ENCODE data around the gene CHST2.
A peak's percentile ranks its signal among the peaks of the same experiment; 100 is the strongest.
"Not testable (repeated sequence)": the region's sequence is repeated elsewhere in the genome, so short reads cannot be mapped to it uniquely, and the experiment has no call there.

The CHST2 gene

GRCh38 chr3:143165211-143165610 is 45.6 kb downstream of the CHST2 start:
- no peak for FAIRE-seq
- DNase-seq (ENCODE audit: insufficient read length, low spot score) = no peak

DNA sequence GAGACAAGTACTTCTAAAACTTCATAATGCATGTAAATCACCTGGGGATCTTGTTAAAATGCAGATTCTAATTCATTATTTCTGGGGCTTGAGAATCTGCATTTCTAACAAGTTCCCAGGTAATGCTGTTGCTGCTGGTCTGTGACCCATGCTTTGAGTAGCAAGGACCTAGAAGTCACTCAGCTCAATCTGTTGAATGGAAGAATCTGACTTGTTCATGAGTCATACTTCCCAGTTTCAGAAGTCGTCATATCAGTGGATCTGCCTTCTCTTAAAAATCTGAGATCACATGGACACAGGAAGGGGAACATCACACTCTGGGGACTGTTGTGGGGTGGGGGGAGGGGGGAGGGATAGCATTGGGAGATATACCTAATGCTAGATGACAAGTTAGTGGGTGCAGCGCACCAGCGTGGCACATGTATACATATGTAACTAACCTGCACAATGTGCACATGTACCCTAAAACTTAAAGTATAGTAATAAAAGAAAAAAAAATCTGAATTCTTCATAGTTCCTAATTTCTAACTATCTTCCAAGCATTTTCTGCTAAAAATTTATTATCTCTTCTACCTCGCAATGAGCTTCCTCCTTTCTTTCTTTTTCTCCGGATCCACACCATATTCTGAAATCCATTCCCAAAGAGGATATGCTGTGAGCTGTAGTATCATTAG is 46.2 kb downstream of the CHST2 start:
- not testable (repeated sequence) for DNase-seq (ENCODE audit: insufficient read length, low spot score)
- FAIRE-seq = peak; percentile 70

- FAIRE-seq = no peak
- no peak for DNase-seq (ENCODE audit: insufficient read length, low spot score)
These were observed 46.8 kb downstream of the CHST2 start for GRCh38 chr3:143166376-143166775.

- DNase-seq (ENCODE audit: insufficient read length, low spot score) = no peak
- no peak for FAIRE-seq
These were observed 48.6 kb downstream of the CHST2 start for GRCh38 chr3:143167969-143168854.

DNA sequence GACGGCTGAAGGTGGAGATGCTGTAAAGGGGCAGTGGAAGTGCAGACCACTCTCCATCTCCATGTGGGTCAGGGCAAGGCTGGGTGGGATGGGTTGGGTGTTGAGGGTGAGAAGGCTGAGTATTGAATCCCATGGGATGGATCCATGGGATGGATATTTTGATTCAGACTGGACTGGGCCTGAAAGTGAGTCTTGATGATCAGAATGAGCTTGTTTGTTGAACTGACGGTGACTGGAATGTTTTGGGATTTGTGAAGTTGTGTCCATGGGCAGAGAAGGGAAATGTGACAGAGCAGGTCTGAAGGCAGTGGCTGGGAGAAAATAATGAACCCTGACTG is 49.3 kb downstream of the CHST2 start:
- DNase-seq (ENCODE audit: insufficient read length, low spot score) (no peak), FAIRE-seq (no peak)

DNA sequence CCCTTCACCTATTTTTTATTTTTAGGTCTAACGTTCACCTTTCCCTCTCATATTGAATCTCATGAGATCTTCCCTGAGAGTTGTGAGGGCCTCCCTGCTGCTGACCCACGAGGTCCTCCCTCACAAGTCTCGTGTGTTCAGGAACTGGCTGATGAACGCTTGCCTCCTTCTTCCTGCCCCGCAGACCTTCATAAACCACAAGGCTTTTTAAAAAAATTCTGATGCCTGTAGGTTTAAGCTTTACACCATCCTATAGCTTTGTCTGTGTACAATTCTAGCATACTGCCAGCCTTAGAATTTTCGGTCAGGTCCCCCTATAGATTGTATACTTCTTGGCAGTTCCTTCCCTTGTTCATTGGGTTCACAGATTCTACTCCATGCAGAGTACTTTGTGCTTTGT is 50.5 kb downstream of the CHST2 start:
- peak; percentile 35 for FAIRE-seq

GRCh38 chr3:143170676-143171075 is 51.1 kb downstream of the CHST2 start:
- DNase-seq (ENCODE audit: insufficient read length, low spot score) = no peak

More for the DNA sequence above, 50.5 kb downstream of the CHST2 start:
- DNase-seq (ENCODE audit: insufficient read length, low spot score) = no peak

DNA sequence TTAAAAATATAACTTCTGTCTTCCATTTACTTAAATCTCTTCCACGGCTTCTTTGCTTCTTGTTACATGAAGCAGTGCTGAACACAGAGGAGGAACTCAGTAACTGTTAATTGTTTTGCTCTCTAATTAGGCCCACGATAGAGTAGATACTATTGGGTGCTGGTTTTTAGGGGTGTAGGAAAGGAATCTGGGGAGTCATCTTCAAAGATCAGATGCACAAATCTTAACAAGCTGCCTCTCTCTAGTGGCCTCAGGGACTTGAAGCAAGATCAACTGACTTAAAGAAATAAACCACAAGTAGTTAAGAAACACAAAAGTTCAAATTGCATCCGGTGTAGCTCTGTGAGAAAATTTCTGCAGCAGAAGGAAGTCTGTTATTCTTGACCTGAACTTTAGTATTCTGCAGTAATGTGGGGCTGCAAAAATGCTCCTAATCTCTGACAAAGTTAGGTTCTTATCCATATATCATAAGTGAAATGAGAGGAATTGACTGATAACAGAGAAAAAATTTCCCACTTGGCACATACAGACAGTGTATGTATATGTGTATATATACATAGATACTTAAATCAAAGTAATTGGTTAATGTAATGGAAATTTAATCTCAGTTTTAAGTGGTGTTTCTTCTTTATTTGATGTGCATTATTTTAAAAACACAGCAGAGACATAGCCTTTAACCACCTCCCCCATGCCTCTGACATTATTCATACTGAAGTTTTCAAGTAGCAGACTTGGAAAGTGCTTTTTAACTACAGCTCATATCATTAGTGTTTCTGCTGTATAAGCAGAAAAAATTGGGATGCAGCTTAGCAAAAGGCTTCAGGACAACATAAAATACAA is 51.8 kb downstream of the CHST2 start:
- peak; percentile 90 for FAIRE-seq
- peak; percentile 35 for DNase-seq (ENCODE audit: insufficient read length, low spot score)

More at GRCh38 chr3:143170676-143171075, 51.1 kb downstream of the CHST2 start:
- FAIRE-seq = peak; percentile 8

- FAIRE-seq (no peak), DNase-seq (ENCODE audit: insufficient read length, low spot score) (no peak)
These were observed 52.7 kb downstream of the CHST2 start for GRCh38 chr3:143172062-143172794.

DNA sequence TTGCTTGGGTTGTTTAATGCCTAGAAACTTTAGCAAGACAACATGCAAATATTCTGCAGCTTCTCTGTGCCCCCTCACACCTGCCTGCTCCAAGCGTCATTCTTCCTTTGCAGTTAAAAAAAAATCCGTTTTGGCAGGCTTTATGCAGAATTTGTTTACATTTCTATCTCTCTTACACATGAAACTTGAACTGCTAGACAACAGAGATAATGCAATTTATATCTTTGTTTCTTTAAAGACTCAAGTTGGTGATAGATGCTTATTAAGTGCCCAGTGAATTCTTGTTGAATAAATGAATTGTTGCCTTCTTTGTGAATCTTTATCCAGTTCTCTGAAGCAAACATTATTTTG is 53.2 kb downstream of the CHST2 start:
- FAIRE-seq = no peak
- no peak for DNase-seq (ENCODE audit: insufficient read length, low spot score)

- DNase-seq (ENCODE audit: insufficient read length, low spot score) (no peak), FAIRE-seq (no peak)
These were observed 53.7 kb downstream of the CHST2 start for GRCh38 chr3:143173242-143173641.

Measured in GM19239 (cell line).